PC-3 (cell line): Measurements from ENCODE around the gene IQCK. TPM values are rescaled to one million over a fixed set of nuclear protein-coding genes. Genes with fewer than 3 reads are reported as not detected.
A peak's percentile ranks its signal among the peaks of the same experiment; 100 is the strongest.

ENCODE experiments used
- ATAC-seq: fragments of 200-7000 bp; cut with Tn5 transposase; 2 replicates; pipeline ENCODE4 v1.9.1; 2020; ENCODE audit warnings: mild to moderate bottlenecking, moderate library complexity
- BruUV-seq: library from RNA; stranded (reverse); fragments of 400-500 nt; replicated peaks from 2 replicates; lab custom pipeline; 2021; lab: Mats Ljungman, UMichigan
- CTCF ChIA-PET: fragments of 300-600 bp; sonication (Branson Sonifier 250); formaldehyde crosslinking; loops from one replicate; lab custom pipeline; 2022; ENCODE audit warnings: antibody characterized with exemption; lab: Charles Lee
- POLR2A ChIA-PET: fragments of 300-600 bp; sonication (Branson Sonifier 250); formaldehyde crosslinking; loops from one replicate; lab custom pipeline; 2022; ENCODE audit warnings: antibody characterized with exemption; ENCODE audit not compliant: unreplicated experiment; lab: Charles Lee
- DNase-seq: peaks from one replicate; pipeline ENCODE4 v3.0.0-alpha.2; 2015
- H2AFZ ChIP-seq: fragments of 300-600 bp; sonication (generic); 2 replicates; pipeline ENCODE4 v1.6.0; 2016; ENCODE audit warnings: antibody characterized with exemption, low read length
- H3F3A ChIP-seq: fragments of 300-600 bp; sonication (generic); one replicate; pipeline ENCODE4 v1.6.0; 2017; ENCODE audit warnings: antibody characterized with exemption, low read length, control low read depth, mild to moderate bottlenecking; ENCODE audit not compliant: unreplicated experiment
- H3K27ac ChIP-seq: fragments of 300-600 bp; sonication (generic); 2 replicates; pipeline ENCODE4 v1.5.1; 2016; ENCODE audit warnings: mild to moderate bottlenecking, low read length
- H3K27me3 ChIP-seq: fragments of 300-600 bp; sonication (generic); 2 replicates; pipeline ENCODE4 v1.6.1; 2016; ENCODE audit warnings: low read length, mixed read lengths
- H3K36me3 ChIP-seq: fragments of 300-600 bp; sonication (generic); 2 replicates; pipeline ENCODE4 v1.6.1; 2016; ENCODE audit warnings: low read depth, mixed run types, low read length, mixed read lengths
- H3K4me1 ChIP-seq: fragments of 300-600 bp; sonication (generic); 2 replicates; pipeline ENCODE4 v1.5.1; 2016; ENCODE audit warnings: low read length; ENCODE audit not compliant: insufficient read depth
- H3K4me2 ChIP-seq: fragments of 300-600 bp; sonication (generic); 2 replicates; pipeline ENCODE4 v1.6.0; 2016; ENCODE audit warnings: low read length
- H3K4me3 ChIP-seq: fragments of 300-600 bp; sonication (generic); 2 replicates; pipeline ENCODE4 v1.5.1; 2016; ENCODE audit warnings: mild to moderate bottlenecking, low read length, mixed read lengths
- H3K79me2 ChIP-seq: fragments of 300-600 bp; sonication (generic); 2 replicates; pipeline ENCODE4 v1.6.1; 2017; ENCODE audit warnings: low read length, mixed read lengths
- H3K9ac ChIP-seq: fragments of 300-600 bp; sonication (generic); 2 replicates; pipeline ENCODE4 v1.6.0; 2016; ENCODE audit warnings: mild to moderate bottlenecking, low read length
- H3K9me2 ChIP-seq: fragments of 300-600 bp; sonication (generic); replicated peaks from 2 replicates; pipeline ENCODE4 v1.6.1; 2016; ENCODE audit warnings: mixed run types, low read length, mixed read lengths
- H3K9me3 ChIP-seq: fragments of 300-600 bp; sonication (generic); 2 replicates; pipeline ENCODE4 v1.6.1; 2016; ENCODE audit warnings: low read length, mixed read lengths
- H4K20me1 ChIP-seq: fragments of 300-600 bp; sonication (generic); 2 replicates; pipeline ENCODE4 v1.6.1; 2016; ENCODE audit warnings: low read length, mixed read lengths
- CTCF ChIP-seq: fragments of 300-600 bp; sonication (generic); conservative IDR thresholded peaks from 2 replicates; pipeline ENCODE4 v1.5.1; 2017; ENCODE audit warnings: antibody characterized with exemption, low read depth, mild to moderate bottlenecking, low read length
- EZH2 ChIP-seq: fragments of 300-600 bp; sonication (generic); IDR thresholded peaks from one replicate; pipeline ENCODE4 v1.6.1; 2017; ENCODE audit warnings: antibody characterized with exemption, mild to moderate bottlenecking, low read length; ENCODE audit not compliant: unreplicated experiment
- EZH2phosphoT487 ChIP-seq: fragments of 300-600 bp; sonication (generic); IDR thresholded peaks from 2 replicates; pipeline ENCODE4 v1.6.1; 2018; ENCODE audit warnings: mild to moderate bottlenecking, antibody characterized with exemption, low read length, borderline replicate concordance
- intact Hi-C: fragments of 100-400 bp; cut with micrococcal nuclease; formaldehyde crosslinking; loops from 2 replicates; pipeline ENCODE4 v1.9.0; 2023
- total RNA-seq: library from RNA; depleted of rRNA; stranded (reverse); fragments of >200 nt; gene quantifications from 2 replicates; pipeline ENCODE4 v1.2.3, GENCODE V29; 2014

The IQCK gene
- total RNA-seq, 1 experiment from 2014 or later, result 8.9 TPM

GRCh38 chr16:19713697-19714096 is 4.4 kb upstream of the IQCK start:
- H3K9me3 ChIP-seq, result no peaks in the 10 kb centered on the region
- no peak overlapping the region for H3K4me3 ChIP-seq
- no peak overlapping the region for H3K4me2 ChIP-seq
- H3K27me3 ChIP-seq, result no peaks in the 10 kb centered on the region
- H3K9ac ChIP-seq, result no peak overlapping the region
- intact Hi-C loops, result no loop called here
- H2AFZ ChIP-seq, result no peak overlapping the region
- no peak overlapping the region for H3K27ac ChIP-seq
- H4K20me1 ChIP-seq, result peaks cover 11% of the 10 kb centered on the region
- BruUV-seq, result no TSS peak
- no peaks in the 10 kb centered on the region for H3F3A ChIP-seq
- peaks cover 69% of the 10 kb centered on the region for H3K79me2 ChIP-seq
- ChIA-PET POLR2A (no interaction called here), CTCF (no interaction called here)
- H3K36me3 ChIP-seq, result peaks cover 10% of the 10 kb centered on the region; the same call in 1 of the 2 replicates
- H3K4me1 ChIP-seq, result peaks cover 17% of the 10 kb centered on the region
- TF ChIP-seq EZH2 (no peak), CTCF (no peak), EZH2phosphoT487 (no peak)
- ATAC-seq (no peak), DNase-seq (no peak)
- no peaks in the 10 kb centered on the region for H3K9me2 ChIP-seq

- DNase-seq, result peak; percentile 79
- H3K4me2 ChIP-seq, result peak overlapping the region; percentile 95
These were observed 2.5 kb upstream of the IQCK start for GRCh38 chr16:19715566-19715965.

More at GRCh38 chr16:19715566-19715965, 2.5 kb upstream of the IQCK start:
- H3K79me2 ChIP-seq, result peaks cover 83% of the 10 kb centered on the region
- peaks cover 11% of the 10 kb centered on the region for H4K20me1 ChIP-seq
- H3K27me3 ChIP-seq, result no peaks in the 10 kb centered on the region
- ATAC-seq, result peak; percentile 46
- H2AFZ ChIP-seq, result no peak overlapping the region
- H3K9ac ChIP-seq, result no peak overlapping the region
- no TSS peak for BruUV-seq
- H3F3A ChIP-seq, result no peaks in the 10 kb centered on the region
- H3K4me1 ChIP-seq, result peaks cover 22% of the 10 kb centered on the region
- H3K27ac ChIP-seq, result 0 out of 2 replicates have a peak overlapping the region, but pooled peaks have one; percentile 10
- peaks cover 10% of the 10 kb centered on the region; the same call in 1 of the 2 replicates for H3K36me3 ChIP-seq
- no peaks in the 10 kb centered on the region for H3K9me3 ChIP-seq
- CTCF ChIA-PET, result no interaction called here
- no peak overlapping the region for H3K4me3 ChIP-seq
- TF ChIP-seq CTCF, result no peak
- TF ChIP-seq EZH2, result no peak
- no peak for TF ChIP-seq EZH2phosphoT487
- POLR2A ChIA-PET, result interaction anchor here (0.5 kb wide), 1 partner anchor 49 kb away, joined by 8 read pairs; no protein-coding TSS in a partner anchor
- intact Hi-C loops, result loop anchor here (5.0 kb wide), 1 partner anchor 108 kb away; no protein-coding TSS in a partner anchor
- H3K9me2 ChIP-seq, result no peaks in the 10 kb centered on the region
